Kidney (tissue), 14 donors: ENCODE measurements around the gene ACOXL. TPM values are rescaled to one million over a fixed set of nuclear protein-coding genes. Genes with fewer than 3 reads are reported as not detected.

Experiments
- DNase-seq, 5 donors: peaks; one replicate each; pipeline ENCODE4 v3.0.0-alpha.2; 2013 to 2020
- FAIRE-seq: peaks from 2 replicates; lab custom pipeline; 2012; peaks lifted over from hg19 to GRCh38; lab: Jason Lieb, UNC
- H3K27ac ChIP-seq, 2 donors: one replicate each; pipeline ENCODE4 v1.7.0; 2013; ENCODE audit warnings: low read depth in 2 of 2, low read length in 2 of 2, inconsistent platforms in 1 of 2
- H3K27me3 ChIP-seq: one replicate; pipeline ENCODE4 v1.7.1; 2013; ENCODE audit warnings: low read length, inconsistent platforms; ENCODE audit not compliant: control insufficient read depth, insufficient read depth
- H3K36me3 ChIP-seq, 3 donors: one replicate each; pipeline versions ENCODE4 v1.7.0 to v1.7.1; 2013; ENCODE audit warnings: low read length in 3 of 3, control low read depth in 1 of 3, inconsistent platforms in 1 of 3; ENCODE audit not compliant: insufficient read depth in 3 of 3, control insufficient read depth in 2 of 3
- H3K4me1 ChIP-seq, 3 donors: one replicate each; pipeline versions ENCODE4 v1.7.0 to v1.7.1; 2013; ENCODE audit warnings: low read length in 3 of 3, inconsistent platforms in 1 of 3, low read depth in 1 of 3; ENCODE audit not compliant: control insufficient read depth in 2 of 3, insufficient read depth in 2 of 3
- H3K4me3 ChIP-seq, 3 donors: one replicate each; pipeline versions ENCODE4 v1.7.0 to v1.8.1; 2013; ENCODE audit warnings: low read length in 3 of 3, control low read depth in 1 of 3, inconsistent platforms in 1 of 3
- H3K9ac ChIP-seq, 3 donors: one replicate each; pipeline versions ENCODE4 v1.7.0 to v1.7.1; 2013; ENCODE audit warnings: low read length in 3 of 3, control low read depth in 1 of 3, inconsistent platforms in 1 of 3
- H3K9me3 ChIP-seq, 3 donors: one replicate each; pipeline versions ENCODE4 v1.7.0 to v1.7.1; 2013; ENCODE audit warnings: low read length in 3 of 3, control low read depth in 1 of 3, inconsistent platforms in 1 of 3; ENCODE audit not compliant: control insufficient read depth in 2 of 3, insufficient read depth in 1 of 3
- intact Hi-C: fragments of 100-400 bp; cut with DNase I; formaldehyde crosslinking; loops from one replicate; pipeline ENCODE4 v1.11.1; 2022
- polyA plus RNA-seq: library from polyadenylated mRNA; stranded (reverse); fragments of 350-450 nt; fragmentation: Illumina TruSeq; extraction: RNeasy Lipid Tissue Mini Kit (QIAGEN cat#74804); gene quantifications from one replicate; pipeline ENCODE4 v1.2.3, GENCODE V29; 2014; ENCODE audit warnings: low read depth, low replicate concordance; ENCODE audit not compliant: insufficient read depth
- total RNA-seq: library from RNA; stranded (reverse); fragmentation: NEBNext Ultra II Directional; extraction: Animal tissue kit (Norgen Biotek cat#: 25700); gene quantifications from one replicate; pipeline ENCODE4 v1.2.1, GENCODE V29; 2021
- TF ChIP-seq, protein P1 (sequence below): IDR thresholded peaks from 3 replicates; pipeline ENCODE4 v1.5.1; 2012; ENCODE audit warnings: mild to moderate bottlenecking, moderate library complexity, borderline replicate concordance; ENCODE audit not compliant: insufficient read depth; ENCODE audit errors: extremely low read depth
- donor health status: control.
- donor health status: control.
- donor health status: control.
- donor health status: control.
- donor health status: control.
- donor health status: DM: yes; HTN: yes; CAD: no.
- donor health status: Normal renal cell carcinoma (clear cell type).

The ACOXL gene
- total and polyA plus RNA-seq, 2 donors from 2014 or later = 2.0 TPM; not detected in 1

DNA sequence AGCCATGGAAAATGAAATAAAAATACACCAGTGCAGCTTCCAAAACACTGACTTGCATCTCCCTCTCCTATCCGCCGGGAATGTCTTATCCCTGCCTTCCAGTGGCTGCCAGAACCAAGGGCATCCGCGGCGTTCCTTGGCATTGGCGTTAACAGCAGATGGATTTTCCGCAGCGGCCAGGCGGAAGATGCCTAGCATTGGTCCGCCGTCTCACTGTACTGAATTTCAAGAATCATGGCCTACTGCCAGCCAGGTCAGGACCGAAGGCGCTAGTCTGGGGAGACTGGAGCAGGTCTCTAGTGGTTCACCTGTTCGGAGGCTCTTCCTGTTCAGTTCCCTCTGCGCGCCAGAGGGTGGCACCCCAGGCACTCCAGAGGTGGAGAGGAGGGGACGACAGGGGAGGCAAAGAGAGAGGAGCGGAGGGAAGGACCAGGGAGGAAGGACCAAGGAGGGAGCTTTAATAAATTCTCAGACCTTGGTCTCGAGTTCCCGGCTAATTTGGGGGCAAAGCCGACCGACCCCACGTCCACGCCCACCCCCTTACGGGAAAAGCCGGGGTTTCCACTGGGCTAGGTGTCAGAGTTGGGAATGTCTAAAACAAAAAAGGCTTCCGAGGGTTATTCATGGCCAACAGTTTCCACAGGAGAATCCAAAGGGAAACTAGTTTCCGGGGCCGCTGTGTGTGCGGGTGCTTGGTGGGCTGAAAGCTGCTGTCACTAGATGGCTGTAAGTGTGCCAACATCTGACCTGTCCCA lies 384.6 kb downstream of the ACOXL start:
- Histone ChIP-seq H3K27me3 (peaks cover 18% of the 10 kb centered on the region), H3K9ac (peak overlapping the region in 1 of 3 donors; percentile 34), H3K4me3 (peak overlapping the region; percentile 26 to 63 (median 55)), H3K4me1 (peaks cover 0 to 22% (median 0%) of the 10 kb centered on the region in 3 donors), H3K9me3 (no peaks in the 10 kb centered on the region), H3K36me3 (no peaks in the 10 kb centered on the region), H3K27ac (peak overlapping the region; percentile 11 to 43)
- intact Hi-C loops = no loop called here
- FAIRE-seq = no peak
- peak; percentile 86 to 93 (median 92) for DNase-seq
- TF ChIP-seq, protein P1, sequence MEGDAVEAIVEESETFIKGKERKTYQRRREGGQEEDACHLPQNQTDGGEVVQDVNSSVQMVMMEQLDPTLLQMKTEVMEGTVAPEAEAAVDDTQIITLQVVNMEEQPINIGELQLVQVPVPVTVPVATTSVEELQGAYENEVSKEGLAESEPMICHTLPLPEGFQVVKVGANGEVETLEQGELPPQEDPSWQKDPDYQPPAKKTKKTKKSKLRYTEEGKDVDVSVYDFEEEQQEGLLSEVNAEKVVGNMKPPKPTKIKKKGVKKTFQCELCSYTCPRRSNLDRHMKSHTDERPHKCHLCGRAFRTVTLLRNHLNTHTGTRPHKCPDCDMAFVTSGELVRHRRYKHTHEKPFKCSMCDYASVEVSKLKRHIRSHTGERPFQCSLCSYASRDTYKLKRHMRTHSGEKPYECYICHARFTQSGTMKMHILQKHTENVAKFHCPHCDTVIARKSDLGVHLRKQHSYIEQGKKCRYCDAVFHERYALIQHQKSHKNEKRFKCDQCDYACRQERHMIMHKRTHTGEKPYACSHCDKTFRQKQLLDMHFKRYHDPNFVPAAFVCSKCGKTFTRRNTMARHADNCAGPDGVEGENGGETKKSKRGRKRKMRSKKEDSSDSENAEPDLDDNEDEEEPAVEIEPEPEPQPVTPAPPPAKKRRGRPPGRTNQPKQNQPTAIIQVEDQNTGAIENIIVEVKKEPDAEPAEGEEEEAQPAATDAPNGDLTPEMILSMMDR = peak; percentile 93

DNA sequence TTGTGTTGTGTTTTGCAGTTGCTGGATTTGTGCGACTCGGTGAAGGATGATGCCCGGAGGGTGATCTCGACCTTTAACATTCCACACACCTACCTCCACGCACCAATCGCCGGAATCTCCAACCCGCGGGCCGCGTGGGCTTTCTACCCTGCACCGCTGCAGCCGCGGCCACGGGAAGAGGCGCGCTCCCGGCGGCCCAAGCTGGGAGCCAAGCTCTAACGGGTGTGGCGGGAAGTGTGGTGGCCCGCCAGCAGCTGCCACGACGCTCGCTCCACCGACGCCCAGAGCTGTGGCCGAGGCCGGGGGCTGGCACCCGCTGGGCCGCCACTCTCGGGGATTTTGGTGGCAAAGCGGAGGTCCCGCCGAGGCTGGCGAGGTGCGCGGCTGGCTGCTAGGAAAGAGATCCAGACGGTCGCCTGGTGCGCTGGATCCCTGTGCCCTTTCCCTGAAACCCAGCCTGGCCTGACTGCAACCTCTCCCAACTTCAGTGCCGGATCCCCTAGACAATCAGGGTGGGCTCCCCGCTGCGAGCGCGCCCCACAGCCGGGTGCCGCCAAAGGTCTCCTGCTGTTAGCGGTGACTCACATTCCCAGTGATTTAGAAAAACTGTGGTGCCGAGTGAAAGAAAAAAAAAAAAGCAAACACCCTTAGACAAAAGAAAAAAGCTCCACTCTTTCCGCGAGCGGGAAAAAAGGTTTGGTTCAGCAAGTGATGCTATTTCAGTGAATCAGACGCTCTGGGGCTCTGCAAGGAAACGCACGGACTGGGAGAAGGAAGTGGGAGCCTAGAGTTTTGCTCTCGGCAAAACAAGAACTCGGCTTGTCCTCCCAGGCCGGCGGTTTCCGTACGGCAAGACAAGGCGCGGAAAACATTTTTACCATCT lies 385.5 kb downstream of the ACOXL start:
- H3K27me3 ChIP-seq = peaks cover 18% of the 10 kb centered on the region
- peak overlapping the region in 1 of 3 donors; percentile 34 for H3K9ac ChIP-seq
- no peaks in the 10 kb centered on the region for H3K36me3 ChIP-seq
- peak overlapping the region in 1 of 2 donors; percentile 11 for H3K27ac ChIP-seq
- DNase-seq = peak; percentile 46 to 77 (median 72)
- H3K9me3 ChIP-seq = no peaks in the 10 kb centered on the region
- intact Hi-C loops = no loop called here
- peak overlapping the region; percentile 26 to 63 (median 55) for H3K4me3 ChIP-seq
- TF ChIP-seq, protein P1 = no peak
- H3K4me1 ChIP-seq = peaks cover 0 to 23% (median 0%) of the 10 kb centered on the region in 3 donors
- FAIRE-seq = no peak

DNA sequence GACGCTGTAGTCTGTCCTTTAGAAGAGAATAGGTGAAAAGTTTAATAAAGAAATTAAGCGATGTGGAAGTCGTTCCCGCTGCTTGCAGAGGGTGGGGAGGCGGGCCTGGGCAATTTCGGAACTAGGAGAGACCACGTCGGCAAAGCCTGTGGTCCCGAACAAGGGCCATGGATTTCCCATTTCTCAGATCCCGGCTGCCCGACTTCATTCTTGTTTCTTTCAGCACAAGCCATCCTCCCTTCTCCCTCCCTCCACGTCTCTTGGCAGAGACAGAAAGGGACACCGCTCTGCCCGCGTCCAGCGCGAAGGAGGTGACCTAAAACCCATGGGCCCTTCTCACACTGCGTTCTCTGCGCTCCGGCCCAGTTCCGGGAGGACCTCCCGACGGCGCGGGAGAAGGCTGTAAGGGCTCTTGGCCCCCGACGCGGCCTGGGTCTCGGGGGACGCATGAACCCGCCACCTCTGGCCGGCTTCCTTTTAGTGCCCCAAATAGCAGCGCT lies 386.2 kb downstream of the ACOXL start:
- DNase-seq = peak; percentile 49 to 79 (median 52)
- no peak overlapping the region for H3K27ac ChIP-seq

More for the DNA sequence above, 386.2 kb downstream of the ACOXL start:
- H3K4me3 ChIP-seq = peak overlapping the region in 2 of 3 donors; percentile 1 to 63
- TF ChIP-seq, protein P1 = no peak
- peaks cover 0 to 23% (median under 1%) of the 10 kb centered on the region in 3 donors for H3K4me1 ChIP-seq
- FAIRE-seq = no peak
- intact Hi-C loops = no loop called here
- peak overlapping the region in 1 of 3 donors; percentile 26 for H3K9ac ChIP-seq
- peaks cover 18% of the 10 kb centered on the region for H3K27me3 ChIP-seq
- H3K36me3 ChIP-seq = no peaks in the 10 kb centered on the region
- H3K9me3 ChIP-seq = no peaks in the 10 kb centered on the region
